CD4-positive, alpha-beta T cell treated with Interleukin-1 beta for 1 hour (primary cell): ENCODE measurements around the gene MRPL4.
"Not testable (repeated sequence)": the region's sequence is repeated elsewhere in the genome, so short reads cannot be mapped to it uniquely, and the experiment has no call there.

Experiments
- DNase-seq, 2 donors: peaks; one replicate each; pipeline ENCODE4 v3.0.0-alpha.2; 2020 to 2022

The MRPL4 gene

GRCh38 chr19:10268071-10268470 is 16.1 kb downstream of the MRPL4 start:
- no peak for DNase-seq

- peak; percentile 88 to 90 for DNase-seq
Observed at GRCh38 chr19:10269333-10270179, 17.5 kb downstream of the MRPL4 start.

GRCh38 chr19:10270180-10270615 is 18.2 kb downstream of the MRPL4 start:
- peak; percentile 78 to 88 for DNase-seq

GRCh38 chr19:10270616-10271394 is 18.8 kb downstream of the MRPL4 start, which contains the start of gene ICAM1:
Gene ICAM1 (plus strand): TSS chr19:10271120. CDS start chr19:10271160, 40 bp downstream.
- peak; percentile 82 to 88 for DNase-seq

GRCh38 chr19:10271543-10272086 is 19.6 kb downstream of the MRPL4 start:
- peak; percentile 68 to 80 for DNase-seq

GRCh38 chr19:10274589-10274988 is 22.6 kb downstream of the MRPL4 start:
- DNase-seq = no peak

GRCh38 chr19:10277795-10278589 is 26.0 kb downstream of the MRPL4 start:
- DNase-seq = no peak

- no peak for DNase-seq
Observed at GRCh38 chr19:10278935-10279334, 26.9 kb downstream of the MRPL4 start.

GRCh38 chr19:10279737-10280442 is 27.9 kb downstream of the MRPL4 start:
- no peak for DNase-seq

- DNase-seq = not testable (repeated sequence)
Observed at GRCh38 chr19:10282043-10282442, 30.0 kb downstream of the MRPL4 start.

- DNase-seq = no peak
Observed at GRCh38 chr19:10283301-10284064, 31.5 kb downstream of the MRPL4 start.

GRCh38 chr19:10284065-10284959 is 32.3 kb downstream of the MRPL4 start:
- DNase-seq = no peak

- DNase-seq = no peak
Observed at GRCh38 chr19:10284960-10285278, 32.9 kb downstream of the MRPL4 start.

- no peak for DNase-seq
Observed at GRCh38 chr19:10285393-10285792, 33.4 kb downstream of the MRPL4 start.

- peak; percentile 45 to 47 for DNase-seq
Observed at GRCh38 chr19:10286803-10287737, 35.1 kb downstream of the MRPL4 start, which contains the start of gene ICAM4. Gene ICAM4 (plus strand): TSS chr19:10286955. CDS start chr19:10287013, 58 bp downstream.

GRCh38 chr19:10288662-10289166 is 36.7 kb downstream of the MRPL4 start:
- peak; percentile 42 to 48 for DNase-seq

GRCh38 chr19:10289167-10289835 is 37.3 kb downstream of the MRPL4 start:
- DNase-seq = peak; percentile 66

- DNase-seq = peak in 1 of 2 donors; percentile 39
Observed at GRCh38 chr19:10289836-10290356, 37.9 kb downstream of the MRPL4 start, which contains the start of gene ICAM5. Gene ICAM5 (plus strand): TSS chr19:10289952. CDS start chr19:10290044, 92 bp downstream.
